Amniotic epithelial cell (primary cell): ENCODE results near the gene FA2H.
A peak's percentile ranks its signal among the peaks of the same experiment; 100 is the strongest.
"Not testable (repeated sequence)": the region's sequence is repeated elsewhere in the genome, so short reads cannot be mapped to it uniquely, and the experiment has no call there.

Experiments used
- DNase-seq: peaks from one replicate; pipeline ENCODE4 v3.0.0-alpha.2; 2010; ENCODE audit warnings: low read depth

Gene FA2H

DNA sequence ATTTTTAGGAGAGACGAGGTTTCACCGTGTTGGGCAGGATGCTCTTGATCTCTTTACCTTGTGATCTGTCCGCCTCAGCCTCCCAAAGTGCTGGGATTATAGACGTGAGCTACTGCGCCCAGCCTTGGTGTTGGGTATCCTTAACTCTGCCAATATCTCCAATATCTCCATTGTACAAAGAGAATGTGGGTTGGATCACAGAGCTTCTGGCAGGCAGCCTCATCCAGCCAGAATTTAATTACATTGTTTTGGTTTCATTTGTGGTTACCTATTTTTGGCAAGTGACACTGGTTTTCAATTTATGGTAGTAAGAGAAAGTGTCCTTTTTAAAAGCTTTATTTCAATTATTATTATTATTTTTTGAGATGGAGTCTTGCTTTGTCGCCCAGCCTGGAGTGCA is 93.9 kb downstream of the FA2H start:
- no peak for DNase-seq

DNA sequence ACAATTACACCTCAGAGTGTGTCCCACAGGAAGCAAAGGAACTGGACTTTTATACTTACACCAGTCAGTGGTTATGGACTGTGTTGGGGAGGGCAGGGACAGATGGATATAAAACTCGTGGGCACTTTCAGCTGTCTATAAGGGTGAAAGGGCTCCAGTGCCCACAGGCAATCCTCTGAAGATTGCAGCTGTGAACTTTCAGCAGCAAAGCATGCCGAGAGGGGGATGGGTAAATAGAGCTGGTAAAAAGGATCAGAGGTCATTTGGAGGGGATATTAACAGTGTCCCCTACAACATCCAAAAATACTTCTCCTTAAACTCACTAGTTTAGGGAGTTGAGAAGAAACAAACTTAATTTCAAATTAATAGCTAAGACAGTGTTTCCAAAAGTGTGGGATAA is 94.6 kb downstream of the FA2H start:
- DNase-seq: no peak

DNA sequence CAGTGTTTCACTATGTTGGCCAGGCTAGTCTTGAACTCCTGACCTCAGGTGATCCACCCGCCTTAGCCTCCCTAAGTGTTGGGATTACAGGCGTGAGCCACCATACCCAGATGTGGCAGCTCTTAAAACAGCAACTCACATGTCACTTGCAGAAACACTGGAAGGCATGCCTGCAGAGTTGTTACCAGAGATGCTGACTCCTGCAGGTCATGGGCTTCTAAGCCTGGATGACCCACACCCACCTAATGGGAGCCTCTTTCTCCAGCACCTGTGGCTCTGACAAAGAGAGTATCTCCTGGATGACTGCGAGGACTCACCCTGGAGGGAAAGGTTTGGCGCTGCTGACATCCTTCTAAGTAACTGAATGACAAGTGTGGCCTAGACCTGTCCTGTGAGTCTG is 96.8 kb downstream of the FA2H start:
- DNase-seq: no peak

DNA sequence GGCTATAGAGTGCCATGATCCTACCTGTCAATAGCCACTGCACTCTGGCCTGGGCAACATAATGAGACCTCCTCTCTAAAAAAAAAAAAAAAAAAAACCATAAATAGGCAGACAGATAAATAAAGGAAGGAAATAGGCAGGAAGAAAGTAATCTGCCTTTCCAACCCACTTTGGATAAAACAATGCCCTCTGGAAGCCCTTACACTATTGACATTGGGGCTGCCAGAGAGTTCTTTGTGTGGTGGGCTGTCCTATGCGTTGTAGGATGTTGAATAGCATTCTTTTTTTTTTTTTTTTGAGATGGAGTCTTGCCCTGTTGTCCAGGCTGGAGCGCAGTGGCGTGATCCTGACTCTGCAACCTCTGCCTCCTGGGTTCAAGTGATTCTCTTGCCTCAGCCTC is 100.7 kb downstream of the FA2H start:
- DNase-seq: no peak

- DNase-seq: not testable (repeated sequence)
Measured at GRCh38 chr16:74668877-74669276, 105.7 kb downstream of the FA2H start.

GRCh38 chr16:74667255-74667700 is 107.3 kb downstream of the FA2H start:
- peak; percentile 36 for DNase-seq

DNA sequence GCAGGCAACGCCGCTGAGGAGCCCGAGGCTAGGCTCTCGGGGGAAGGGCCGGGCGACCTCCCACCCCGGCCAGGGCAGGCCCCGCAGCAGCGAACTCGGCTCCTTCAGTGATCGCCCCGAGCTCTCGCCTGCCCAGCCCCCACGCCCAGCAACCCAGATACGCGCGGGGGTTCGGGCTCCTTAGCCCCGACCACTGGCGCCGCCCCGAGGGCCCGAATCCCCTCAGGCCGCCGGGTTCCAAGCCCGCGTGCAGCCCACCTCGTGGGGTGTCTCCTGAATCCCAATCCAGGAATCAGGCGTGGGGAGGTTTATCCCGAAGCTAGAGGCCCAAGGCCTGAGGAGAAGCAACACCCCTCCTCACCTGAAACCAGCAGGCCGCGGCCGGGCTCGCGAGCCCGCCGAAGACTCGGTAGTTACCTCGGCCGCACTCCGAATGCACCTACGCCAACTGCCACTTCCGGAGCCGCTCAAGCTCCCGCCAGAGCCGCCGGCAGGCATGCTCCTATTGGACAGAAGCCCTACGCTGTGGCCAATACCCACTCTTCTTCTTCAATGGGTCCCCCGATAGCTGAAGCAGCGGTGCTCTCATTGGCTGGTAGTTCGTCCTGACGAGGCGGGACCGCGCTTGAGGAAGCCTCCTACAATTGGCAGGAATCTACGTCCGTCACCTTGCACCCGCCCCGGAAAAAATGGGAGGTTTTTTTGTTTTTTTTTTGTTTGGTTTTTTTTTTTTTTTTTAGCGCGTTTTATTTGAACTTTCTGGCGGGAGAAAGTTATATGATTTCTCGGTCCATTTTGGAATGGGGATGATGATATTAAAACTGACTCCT is 108.0 kb downstream of the FA2H start, which contains the start of gene RFWD3:
RFWD3 (minus strand) TSS at position 453 of the 830 bp plus-strand sequence. CDS start 5,428 bp downstream, outside the sequence.
- peak; percentile 98 for DNase-seq

- DNase-seq: no peak
Measured at GRCh38 chr16:74666010-74666421, 108.6 kb downstream of the FA2H start.
